ENCODE results near the gene RBPMS2. TPM values are rescaled to one million over a fixed set of nuclear protein-coding genes. Genes with fewer than 3 reads are reported as not detected.

RBPMS2 gene
- total and polyA plus RNA-seq, 2 donors (not counting 3 experiments of a cell fraction or from before 2014, with no cell fraction given) = 2.3 to 7.8 TPM

GRCh38 chr15:64699751-64700388, 75.5 kb downstream of the RBPMS2 start:
- dilution Hi-C loops (cut with MboI; ENCODE audit: extremely low pct_ligation_motif_present, low sequenced_read_pairs) (no loop called here), intact Hi-C loops (cut with micrococcal nuclease) (no loop called here)
- H3K79me2 ChIP-seq (ENCODE audit: control insufficient read depth, insufficient read depth, low read length) = peaks cover 70% of the 10 kb centered on the region
- ChIA-PET POLR2A (no interaction called here), CTCF (interaction anchor here (0.9 to 3.6 kb wide), 5 partner anchors 10 to 274 kb away, joined by 3 to 50 read pairs (median 4); no protein-coding TSS in a partner anchor)
- TF ChIP-seq POLR2AphosphoS5 (IDR thresholded peaks at IDR 0.05; ENCODE audit: insufficient read depth, low read depth, low read length) (peak; percentile 21), EZH2 (IDR thresholded peaks at IDR 0.05; ENCODE audit: borderline replicate concordance, low read depth, low read length, severe bottlenecking) (no peak)
- peak overlapping the region; percentile 68 for H3K4me2 ChIP-seq (ENCODE audit: insufficient read depth, low read length)
- no peaks in the 10 kb centered on the region for H3K9me1 ChIP-seq (replicated peaks; ENCODE audit: control insufficient read depth, extremely low read depth, insufficient read depth, low read length)
- H3K4me3 ChIP-seq (replicated peaks in 1 of 3; ENCODE audit: insufficient read depth in 1 of 3, low read depth in 1 of 3, low read length in 3 of 3) = peak overlapping the region in 2 of 3 experiments; percentile 15 to 33
- H3K36me3 ChIP-seq (ENCODE audit: control insufficient read depth in 2 of 2, extremely low read depth in 1 of 2, insufficient read depth in 2 of 2, low read length in 2 of 2) = peaks cover 0 to under 1% of the 10 kb centered on the region in 2 experiments
- peak overlapping the region; percentile 24 for H3K27ac ChIP-seq (ENCODE audit: insufficient read depth, low read depth, low read length)
- H3K9me3 ChIP-seq (replicated peaks; ENCODE audit: control insufficient read depth, insufficient read depth, low read length) = no peaks in the 10 kb centered on the region
- no TSS peak for BruUV-seq (replicated peaks)
- H3K9ac ChIP-seq (replicated peaks; ENCODE audit: extremely low read depth, insufficient read depth, low read length) = peak overlapping the region; percentile 21
- peak; percentile 35 for FAIRE-seq
- no peak overlapping the region for H2AFZ ChIP-seq (ENCODE audit: low read depth, low read length)
- H3K4me1 ChIP-seq (ENCODE audit: control insufficient read depth, extremely low read depth, insufficient read depth, low read length) = peaks cover 42% of the 10 kb centered on the region
- no peaks in the 10 kb centered on the region for H3K27me3 ChIP-seq (ENCODE audit: control insufficient read depth in 2 of 2, insufficient read depth in 2 of 2, low read length in 2 of 2)
- no peaks in the 10 kb centered on the region for H4K20me1 ChIP-seq (replicated peaks; ENCODE audit: control insufficient read depth, extremely low read depth, insufficient read depth, low read length)
- peak; percentile 79 for DNase-seq (ENCODE audit: low read depth, low spot score)

- Histone ChIP-seq H3K9me1 (replicated peaks; ENCODE audit: control insufficient read depth, extremely low read depth, insufficient read depth, low read length) (no peaks in the 10 kb centered on the region), H3K36me3 (ENCODE audit: control insufficient read depth in 2 of 2, extremely low read depth in 1 of 2, insufficient read depth in 2 of 2, low read length in 2 of 2) (peaks cover 0 to 5% of the 10 kb centered on the region in 2 experiments), H3K27me3 (ENCODE audit: control insufficient read depth in 2 of 2, insufficient read depth in 2 of 2, low read length in 2 of 2) (no peaks in the 10 kb centered on the region), H2AFZ (ENCODE audit: low read depth, low read length) (no peak overlapping the region), H3K27ac (ENCODE audit: insufficient read depth, low read depth, low read length) (no peak overlapping the region), H3K4me2 (ENCODE audit: insufficient read depth, low read length) (peak overlapping the region; percentile 68), H3K79me2 (ENCODE audit: control insufficient read depth, insufficient read depth, low read length) (peaks cover 73% of the 10 kb centered on the region), H3K4me3 (replicated peaks in 1 of 3; ENCODE audit: insufficient read depth in 1 of 3, low read depth in 1 of 3, low read length in 3 of 3) (no peak overlapping the region), H3K4me1 (ENCODE audit: control insufficient read depth, extremely low read depth, insufficient read depth, low read length) (peaks cover 42% of the 10 kb centered on the region), H4K20me1 (replicated peaks; ENCODE audit: control insufficient read depth, extremely low read depth, insufficient read depth, low read length) (peaks cover 2% of the 10 kb centered on the region), H3K9ac (replicated peaks; ENCODE audit: extremely low read depth, insufficient read depth, low read length) (no peak overlapping the region), H3K9me3 (replicated peaks; ENCODE audit: control insufficient read depth, insufficient read depth, low read length) (no peaks in the 10 kb centered on the region)
- FAIRE-seq = no peak
- DNase-seq (ENCODE audit: low read depth, low spot score) = no peak
- dilution Hi-C loops (cut with MboI; ENCODE audit: extremely low pct_ligation_motif_present, low sequenced_read_pairs) (no loop called here), intact Hi-C loops (cut with micrococcal nuclease) (no loop called here)
- no peak for TF ChIP-seq EZH2 (IDR thresholded peaks at IDR 0.05; ENCODE audit: borderline replicate concordance, low read depth, low read length, severe bottlenecking)
- no TSS peak for BruUV-seq (replicated peaks)
- ChIA-PET CTCF (interaction anchor here (1.1 to 3.6 kb wide), 5 partner anchors 9 to 111 kb away, joined by 3 to 50 read pairs (median 8); no protein-coding TSS in a partner anchor), POLR2A (no interaction called here)
Measured at GRCh38 chr15:64698823-64699222, 76.6 kb downstream of the RBPMS2 start.

Measured in endothelial cell of umbilical vein (primary cell).